Activated effector memory CD4-positive, alpha-beta T cell treated with Interleukin-2 at 50 U/mL for 16 hours (primary cell): ENCODE results near the gene RBM28.
A peak's percentile ranks its signal among the peaks of the same experiment; 100 is the strongest.

Source experiments
- DNase-seq: peaks from one replicate; pipeline ENCODE4 v3.0.0-alpha.2; 2020

RBM28 gene

GRCh38 chr7:128366986-128367385 lies 23.3 kb upstream of the RBM28 start:
- DNase-seq, result no peak

DNA sequence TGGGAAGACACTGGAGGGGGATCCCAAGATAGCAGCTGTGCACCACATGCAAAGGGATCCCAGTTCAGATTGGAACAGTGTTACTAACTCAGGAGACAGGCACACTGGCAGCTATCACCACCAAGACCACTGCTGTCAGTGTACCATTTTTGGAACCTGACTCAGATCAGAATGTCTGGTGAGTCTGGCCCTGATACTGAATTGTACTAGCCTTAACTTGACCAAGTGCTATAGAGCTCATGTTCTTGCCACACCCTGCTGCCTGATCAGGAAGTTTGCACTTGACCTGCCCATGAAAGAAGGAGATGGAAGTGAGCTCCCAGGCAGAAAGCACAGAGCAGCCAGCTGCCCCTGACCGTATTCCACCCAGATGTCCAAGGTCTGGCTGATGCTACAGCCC lies 22.6 kb upstream of the RBM28 start:
- DNase-seq, result no peak

DNA sequence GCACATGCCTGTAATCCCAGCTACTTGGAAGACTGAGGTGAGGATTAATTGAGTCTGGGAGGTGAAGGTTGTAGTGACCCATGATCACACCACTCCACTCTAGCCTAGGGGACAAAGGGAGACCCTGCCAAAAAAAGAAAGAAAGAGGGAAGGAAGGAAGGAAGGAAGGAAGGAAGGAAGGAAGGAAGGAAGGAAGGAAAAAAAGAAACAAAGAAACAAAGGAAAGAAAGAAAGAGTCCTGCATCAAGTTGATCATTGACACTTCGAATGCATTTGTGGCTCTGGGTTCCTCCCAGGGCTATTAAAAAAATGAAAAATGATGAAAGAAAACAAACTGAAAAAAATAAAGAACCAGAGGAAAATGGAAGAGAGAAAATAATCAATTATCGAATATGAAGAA lies 21.7 kb upstream of the RBM28 start:
- no peak for DNase-seq

DNA sequence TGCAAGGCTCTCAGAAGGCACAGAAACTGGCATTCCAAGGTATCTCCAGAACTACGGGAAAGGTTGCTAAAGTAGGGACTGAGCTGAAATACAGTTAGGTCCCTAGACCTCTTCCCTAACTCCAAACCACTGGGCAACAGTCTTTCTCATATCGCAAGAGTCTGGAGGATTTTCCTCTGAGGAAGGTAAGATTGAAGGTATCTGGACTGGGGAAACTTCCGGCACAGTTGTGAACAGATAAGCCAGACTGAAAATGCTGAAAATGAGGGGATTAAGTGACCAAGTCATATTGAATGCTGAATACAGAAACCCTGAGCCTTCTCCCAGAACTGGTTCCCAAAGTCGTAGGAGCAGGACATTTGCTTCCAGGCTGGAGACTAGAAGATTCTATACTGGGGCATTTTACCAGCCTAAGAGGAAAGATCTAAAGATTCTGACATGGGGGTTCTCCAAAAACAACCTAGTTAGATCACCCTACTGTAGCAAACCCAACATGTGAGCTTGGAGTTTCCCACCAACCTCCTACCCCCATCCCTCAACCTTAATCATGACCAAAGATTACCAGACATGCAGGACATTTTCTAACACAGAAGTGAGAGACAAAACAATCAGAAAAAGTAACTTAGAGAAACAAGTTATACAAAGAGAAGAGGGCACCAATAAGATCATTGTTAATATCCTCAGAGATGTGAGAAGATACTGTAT lies 20.6 kb upstream of the RBM28 start:
- no peak for DNase-seq

GRCh38 chr7:128363261-128363721 lies 19.6 kb upstream of the RBM28 start:
- no peak for DNase-seq

- no peak for DNase-seq
Observed at GRCh38 chr7:128362670-128363069, 19.0 kb upstream of the RBM28 start.

GRCh38 chr7:128361411-128362379 lies 18.0 kb upstream of the RBM28 start, which contains the start of gene PRRT4:
TSS of gene PRRT4 (minus strand) at chr7:128361690.
- peak; percentile 40 for DNase-seq

- no peak for DNase-seq
Observed at GRCh38 chr7:128360359-128360678, 16.6 kb upstream of the RBM28 start.

DNA sequence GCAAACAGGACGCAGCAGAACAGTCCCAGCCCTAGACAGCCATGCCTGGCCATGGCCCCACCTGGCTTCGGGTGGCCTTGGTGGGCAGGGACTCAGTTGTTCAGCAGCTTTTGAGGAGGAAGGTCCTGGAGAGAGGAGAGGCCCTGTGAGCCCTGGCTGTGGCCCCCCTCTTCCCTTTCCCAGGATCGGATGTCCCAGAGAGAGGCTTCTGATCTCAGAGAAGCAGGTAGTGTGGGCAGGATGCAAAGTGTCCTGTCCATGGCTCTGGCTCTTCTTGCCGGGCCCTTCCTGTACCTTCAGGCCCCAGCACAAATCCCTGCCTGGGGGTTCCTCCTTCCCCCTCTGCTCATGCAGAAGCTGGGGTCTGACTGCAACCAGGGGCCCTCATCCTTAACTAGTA lies 16.2 kb upstream of the RBM28 start:
- no peak for DNase-seq

- DNase-seq, result no peak
Observed at GRCh38 chr7:128359336-128359735, 15.6 kb upstream of the RBM28 start.

DNA sequence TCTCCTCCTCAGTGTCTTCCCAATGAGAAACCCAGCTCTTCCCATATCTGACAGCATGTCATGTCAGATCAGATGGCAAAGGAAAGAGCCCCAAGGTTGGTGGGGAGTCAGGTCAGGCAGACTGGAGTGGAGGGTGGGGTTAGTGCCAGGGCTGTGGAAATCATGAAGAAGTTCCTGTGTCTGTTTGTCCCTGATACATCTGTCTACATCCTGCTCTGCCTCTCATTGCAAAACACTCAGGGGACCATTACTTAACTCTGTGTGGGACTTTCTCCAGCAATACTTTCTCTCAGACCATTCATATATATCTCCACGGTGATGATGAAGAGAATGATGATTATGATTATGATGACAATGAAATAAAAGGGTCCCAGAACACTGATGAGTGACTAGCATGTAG lies 14.5 kb upstream of the RBM28 start:
- no peak for DNase-seq

DNA sequence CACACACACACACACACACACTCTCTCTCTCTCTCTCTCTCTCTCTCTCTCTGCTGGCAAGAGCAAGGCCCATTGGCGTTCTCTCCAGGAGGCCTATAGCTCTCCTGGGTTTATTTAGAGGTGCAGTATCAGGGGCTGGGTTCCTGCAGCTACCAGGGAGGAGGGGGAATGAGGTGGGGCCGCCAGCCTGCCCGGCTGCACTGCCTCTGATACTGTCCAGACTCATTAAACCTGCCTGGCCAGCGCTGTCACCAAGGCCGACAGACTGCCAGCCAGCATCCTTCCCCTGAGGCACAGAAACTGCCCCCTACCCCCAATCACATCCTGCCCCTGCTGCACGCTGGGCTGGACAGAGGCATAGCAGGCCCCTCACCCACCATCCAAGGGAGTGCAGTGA lies 13.5 kb upstream of the RBM28 start:
- no peak for DNase-seq

DNA sequence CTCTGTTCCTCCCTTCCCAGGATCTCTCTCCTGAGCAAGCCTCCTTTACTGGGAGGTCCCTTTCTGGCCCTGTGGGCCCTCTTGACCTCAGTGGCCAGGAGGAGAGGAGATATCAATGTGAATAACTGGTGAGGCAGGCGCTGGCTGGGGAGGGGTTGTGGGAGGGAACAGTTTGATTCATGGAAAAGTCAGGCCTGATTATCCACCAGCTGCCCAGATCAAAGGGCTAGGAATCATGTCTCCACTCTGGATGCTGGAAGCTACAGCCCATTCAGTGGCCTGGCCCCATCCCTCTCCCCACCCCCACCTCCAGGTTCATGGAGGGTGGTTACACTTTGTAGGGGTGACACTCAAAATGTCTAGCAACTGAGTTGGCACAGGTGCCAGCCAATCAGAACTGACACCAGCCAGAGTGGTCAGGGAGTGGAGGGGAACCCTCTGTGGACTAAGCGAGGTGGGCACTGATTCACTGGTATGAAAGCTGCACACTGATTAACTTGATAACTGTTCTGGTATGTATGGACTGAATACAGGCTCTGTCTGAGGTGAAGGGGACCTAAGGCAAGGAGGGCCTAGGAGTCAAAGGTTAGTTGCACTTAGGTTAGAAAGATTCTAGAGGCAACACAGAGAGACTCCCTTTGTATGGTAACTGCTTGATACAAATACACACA lies 13.0 kb upstream of the RBM28 start:
- no peak for DNase-seq

GRCh38 chr7:128353610-128354009 lies 9.9 kb upstream of the RBM28 start:
- DNase-seq, result no peak

DNA sequence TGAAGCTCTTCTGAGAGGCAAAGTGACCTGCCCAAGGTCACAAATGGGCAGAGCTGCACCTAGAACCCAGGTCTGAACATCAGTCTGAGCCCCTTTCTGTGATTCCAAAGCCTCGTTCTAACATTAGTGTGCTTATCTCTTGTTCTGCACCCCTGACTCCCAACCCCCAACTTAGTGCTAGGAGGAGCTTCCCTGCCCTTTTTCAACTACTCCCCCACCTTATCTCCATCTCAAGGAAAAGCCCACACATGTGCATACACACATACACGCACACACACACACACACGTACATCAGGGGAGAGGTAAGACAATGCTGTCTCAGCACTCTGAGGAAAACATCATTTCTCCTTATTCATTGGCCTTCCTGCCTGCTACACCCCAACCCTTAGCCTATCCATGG lies 9.5 kb upstream of the RBM28 start:
- DNase-seq, result no peak

DNA sequence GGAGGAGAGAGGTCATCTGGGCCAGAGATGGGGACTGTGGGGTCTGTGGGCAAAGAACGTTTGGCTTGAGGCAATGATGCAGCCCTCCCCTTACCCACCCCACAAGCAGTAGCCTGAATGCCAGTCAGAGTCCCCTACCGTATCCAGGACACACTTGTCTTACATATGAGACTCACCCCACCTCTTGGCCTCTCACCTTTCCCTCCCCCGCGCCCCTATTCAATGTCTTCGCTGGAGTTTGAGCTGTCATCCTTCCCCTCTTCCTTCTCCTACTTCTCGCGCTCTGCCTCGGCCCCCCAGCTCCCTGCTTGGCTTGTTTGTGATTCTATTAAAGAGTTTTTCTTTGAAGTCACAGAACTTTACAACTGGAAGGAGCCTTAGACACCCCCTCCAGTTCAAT lies 8.9 kb upstream of the RBM28 start:
- no peak for DNase-seq

DNA sequence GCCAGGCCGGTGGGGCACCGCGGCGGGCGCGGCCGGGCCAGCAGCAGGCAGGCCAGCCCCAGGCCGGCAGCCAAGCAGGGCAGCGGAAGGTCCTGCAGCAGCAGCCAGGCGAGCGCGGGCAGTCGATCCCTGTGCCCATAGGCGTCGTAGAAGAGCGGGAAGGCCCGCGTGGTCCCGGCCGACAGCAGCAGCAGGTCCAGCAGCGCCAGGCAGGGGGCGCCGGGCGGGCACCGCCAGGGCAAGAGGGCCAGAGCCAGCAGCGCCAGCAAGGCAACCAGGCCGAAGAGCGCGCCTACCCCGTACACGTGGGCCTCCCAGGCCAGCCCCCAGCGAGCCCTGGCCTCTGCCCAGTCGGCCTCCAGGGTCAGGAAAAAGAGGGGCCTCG lies 8.4 kb upstream of the RBM28 start:
- DNase-seq, result no peak

- no peak for DNase-seq
Observed at GRCh38 chr7:128351296-128352152, 7.8 kb upstream of the RBM28 start.

GRCh38 chr7:128350708-128351295 lies 7.1 kb upstream of the RBM28 start:
- DNase-seq, result no peak

- DNase-seq, result no peak
Observed at GRCh38 chr7:128349466-128349825, 5.7 kb upstream of the RBM28 start.

GRCh38 chr7:128347647-128348097 lies 4.0 kb upstream of the RBM28 start:
- DNase-seq, result peak; percentile 24

- no peak for DNase-seq
Observed at GRCh38 chr7:128344431-128344774, 695 bp upstream of the RBM28 start.
